Iris pigment epithelial cell (primary cell): ENCODE results near the gene ALG1L2.
"Not testable (repeated sequence)": the region's sequence is repeated elsewhere in the genome, so short reads cannot be mapped to it uniquely, and the experiment has no call there.

Experiments
- DNase-seq: peaks from one replicate; pipeline ENCODE4 v3.0.0-alpha.2; 2011; ENCODE audit warnings: low read depth

ALG1L2 gene

GRCh38 chr3:130125406-130125805, 43.8 kb downstream of the ALG1L2 start:
- DNase-seq: not testable (repeated sequence)

GRCh38 chr3:130136337-130136736, 54.7 kb downstream of the ALG1L2 start:
- peak; percentile 1 for DNase-seq

DNA sequence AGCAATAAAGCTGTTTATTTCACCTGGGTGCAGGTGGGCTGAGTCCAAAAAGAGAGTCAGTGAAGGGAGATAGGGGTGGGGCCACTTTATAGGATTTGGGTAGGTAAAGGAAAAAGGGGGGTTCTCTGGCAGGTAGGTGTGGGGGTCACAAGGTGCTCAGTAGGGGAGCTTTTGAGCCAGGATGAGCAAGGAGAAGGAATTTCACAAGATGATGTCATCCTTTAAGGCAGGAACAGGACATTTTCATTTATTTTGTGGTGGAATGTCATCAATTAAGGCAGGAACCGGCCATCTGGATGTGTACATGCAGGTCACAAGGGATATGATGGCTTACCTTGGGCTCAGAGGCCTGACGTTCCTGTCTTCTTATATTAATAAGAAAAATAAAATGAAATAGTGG, 56.1 kb downstream of the ALG1L2 start:
- not testable (repeated sequence) for DNase-seq

- DNase-seq: not testable (repeated sequence)
These were observed 57.4 kb downstream of the ALG1L2 start for GRCh38 chr3:130138992-130139391.

DNA sequence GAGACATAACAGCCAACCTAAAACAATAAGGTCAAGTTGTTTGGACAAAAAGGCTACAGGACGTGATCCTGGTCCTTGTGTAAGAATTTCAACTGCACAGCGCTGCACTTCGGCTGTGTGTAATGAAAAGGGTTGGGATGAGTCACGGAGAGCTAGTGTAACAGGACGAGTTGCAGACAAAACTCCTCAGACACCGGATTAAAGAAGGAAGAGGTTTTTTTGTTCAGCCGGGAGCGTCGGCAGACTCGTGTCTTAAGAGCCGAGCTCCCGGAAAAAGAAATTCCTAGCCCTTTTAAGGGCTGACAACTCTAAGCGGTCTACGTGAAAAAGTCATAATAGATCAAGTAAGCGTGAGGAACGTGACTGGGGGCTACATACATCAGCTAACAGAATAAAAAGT, 59.1 kb downstream of the ALG1L2 start:
- peak; percentile 87 for DNase-seq

- peak; percentile 2 for DNase-seq
These were observed 62.2 kb downstream of the ALG1L2 start for GRCh38 chr3:130143648-130144327.

GRCh38 chr3:130144328-130144650, 62.7 kb downstream of the ALG1L2 start:
- not testable (repeated sequence) for DNase-seq

GRCh38 chr3:130145456-130145855, 63.8 kb downstream of the ALG1L2 start:
- DNase-seq: not testable (repeated sequence)

DNA sequence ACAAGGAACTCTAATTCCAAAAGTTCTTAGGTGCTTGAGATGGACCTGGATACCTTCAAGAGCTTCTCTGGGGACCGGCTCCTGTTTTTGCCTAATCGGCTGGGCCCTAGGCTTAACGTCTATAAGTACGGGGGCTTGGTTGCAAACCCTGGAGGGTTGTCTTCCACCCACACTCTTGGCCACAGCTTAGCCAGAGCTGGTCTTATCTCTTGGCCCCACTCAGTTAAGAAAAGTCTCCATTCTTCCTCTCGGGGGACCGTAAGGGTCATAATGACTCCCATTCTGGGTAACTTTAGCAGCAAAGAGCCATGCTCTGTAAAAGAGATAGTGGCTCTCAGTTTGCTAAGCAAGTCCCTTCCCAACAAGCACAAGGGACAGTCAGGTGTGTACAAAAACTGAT, 64.8 kb downstream of the ALG1L2 start:
- DNase-seq: not testable (repeated sequence)
